GM18498 (cell line): Measurements from ENCODE around the gene RUNX2.

Source experiments
- ATAC-seq: cut with Tn5 transposase; IDR thresholded peaks from one replicate; pipeline ENCODE4 v1.9.1; 2021; ENCODE audit warnings: mild to moderate bottlenecking, moderate library complexity; ENCODE audit not compliant: unreplicated experiment

Gene RUNX2

GRCh38 chr6:45509426-45509825 lies 181.3 kb downstream of the RUNX2 start:
- no peak for ATAC-seq

- ATAC-seq = no peak
Measured at GRCh38 chr6:45512717-45513116, 184.6 kb downstream of the RUNX2 start.

GRCh38 chr6:45513213-45513618 lies 185.1 kb downstream of the RUNX2 start:
- no peak for ATAC-seq

- ATAC-seq = no peak
Measured at GRCh38 chr6:45513843-45514242, 185.7 kb downstream of the RUNX2 start.

- ATAC-seq = no peak
Measured at GRCh38 chr6:45514454-45515230, 186.5 kb downstream of the RUNX2 start.

- ATAC-seq = no peak
Measured at GRCh38 chr6:45518013-45518720, 190.0 kb downstream of the RUNX2 start.

GRCh38 chr6:45521226-45521625 lies 193.1 kb downstream of the RUNX2 start:
- ATAC-seq = no peak

GRCh38 chr6:45522486-45522885 lies 194.4 kb downstream of the RUNX2 start:
- no peak for ATAC-seq

GRCh38 chr6:45527210-45527609 lies 199.1 kb downstream of the RUNX2 start:
- no peak for ATAC-seq

- no peak for ATAC-seq
Measured at GRCh38 chr6:45531999-45532595, 204.0 kb downstream of the RUNX2 start.

GRCh38 chr6:45532721-45533210 lies 204.6 kb downstream of the RUNX2 start:
- no peak for ATAC-seq

- no peak for ATAC-seq
Measured at GRCh38 chr6:45533386-45533785, 205.3 kb downstream of the RUNX2 start.

GRCh38 chr6:45535933-45536332 lies 207.8 kb downstream of the RUNX2 start:
- no peak for ATAC-seq

- ATAC-seq = no peak
Measured at GRCh38 chr6:45537539-45537938, 209.4 kb downstream of the RUNX2 start.

GRCh38 chr6:45538641-45539547 lies 210.8 kb downstream of the RUNX2 start:
- no peak for ATAC-seq

- no peak for ATAC-seq
Measured at GRCh38 chr6:45540375-45540920, 212.3 kb downstream of the RUNX2 start.

GRCh38 chr6:45541934-45542333 lies 213.8 kb downstream of the RUNX2 start:
- no peak for ATAC-seq

- ATAC-seq = no peak
Measured at GRCh38 chr6:45543298-45544235, 215.4 kb downstream of the RUNX2 start.

- no peak for ATAC-seq
Measured at GRCh38 chr6:45545416-45545815, 217.3 kb downstream of the RUNX2 start.
